ENCODE results near the gene ETFBKMT.
"Not testable (repeated sequence)": the region's sequence is repeated elsewhere in the genome, so short reads cannot be mapped to it uniquely, and the experiment has no call there.

ETFBKMT gene

DNA sequence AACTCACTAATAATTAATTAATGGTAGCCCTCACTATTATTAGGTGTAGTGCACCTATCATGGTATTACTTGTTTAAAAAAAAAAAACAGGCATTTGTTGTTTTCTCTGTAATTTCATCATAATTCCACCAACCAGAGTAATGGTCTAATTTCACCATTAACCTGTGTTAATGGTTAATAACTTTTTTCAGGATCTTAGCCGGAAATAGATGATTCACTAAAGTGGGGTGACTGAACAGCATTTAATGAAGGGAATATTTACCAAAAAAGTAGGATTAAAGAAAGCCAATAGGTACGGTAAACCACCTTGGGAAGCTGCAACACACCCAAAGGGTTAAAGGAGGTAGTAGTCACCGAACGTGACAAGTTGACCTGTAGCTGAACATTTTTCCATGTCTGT lies 13.0 kb downstream of the ETFBKMT start:
- TF ChIP-seq, protein P1, sequence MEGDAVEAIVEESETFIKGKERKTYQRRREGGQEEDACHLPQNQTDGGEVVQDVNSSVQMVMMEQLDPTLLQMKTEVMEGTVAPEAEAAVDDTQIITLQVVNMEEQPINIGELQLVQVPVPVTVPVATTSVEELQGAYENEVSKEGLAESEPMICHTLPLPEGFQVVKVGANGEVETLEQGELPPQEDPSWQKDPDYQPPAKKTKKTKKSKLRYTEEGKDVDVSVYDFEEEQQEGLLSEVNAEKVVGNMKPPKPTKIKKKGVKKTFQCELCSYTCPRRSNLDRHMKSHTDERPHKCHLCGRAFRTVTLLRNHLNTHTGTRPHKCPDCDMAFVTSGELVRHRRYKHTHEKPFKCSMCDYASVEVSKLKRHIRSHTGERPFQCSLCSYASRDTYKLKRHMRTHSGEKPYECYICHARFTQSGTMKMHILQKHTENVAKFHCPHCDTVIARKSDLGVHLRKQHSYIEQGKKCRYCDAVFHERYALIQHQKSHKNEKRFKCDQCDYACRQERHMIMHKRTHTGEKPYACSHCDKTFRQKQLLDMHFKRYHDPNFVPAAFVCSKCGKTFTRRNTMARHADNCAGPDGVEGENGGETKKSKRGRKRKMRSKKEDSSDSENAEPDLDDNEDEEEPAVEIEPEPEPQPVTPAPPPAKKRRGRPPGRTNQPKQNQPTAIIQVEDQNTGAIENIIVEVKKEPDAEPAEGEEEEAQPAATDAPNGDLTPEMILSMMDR (IDR thresholded peaks at IDR 0.05; ENCODE audit: insufficient read depth, low read depth, low read length, missing control alignments) = no peak
- no peak overlapping the region for H3K4me3 ChIP-seq (ENCODE audit: low read depth, low read length)
- DNase-seq (ENCODE audit: low read depth) = no peak

DNA sequence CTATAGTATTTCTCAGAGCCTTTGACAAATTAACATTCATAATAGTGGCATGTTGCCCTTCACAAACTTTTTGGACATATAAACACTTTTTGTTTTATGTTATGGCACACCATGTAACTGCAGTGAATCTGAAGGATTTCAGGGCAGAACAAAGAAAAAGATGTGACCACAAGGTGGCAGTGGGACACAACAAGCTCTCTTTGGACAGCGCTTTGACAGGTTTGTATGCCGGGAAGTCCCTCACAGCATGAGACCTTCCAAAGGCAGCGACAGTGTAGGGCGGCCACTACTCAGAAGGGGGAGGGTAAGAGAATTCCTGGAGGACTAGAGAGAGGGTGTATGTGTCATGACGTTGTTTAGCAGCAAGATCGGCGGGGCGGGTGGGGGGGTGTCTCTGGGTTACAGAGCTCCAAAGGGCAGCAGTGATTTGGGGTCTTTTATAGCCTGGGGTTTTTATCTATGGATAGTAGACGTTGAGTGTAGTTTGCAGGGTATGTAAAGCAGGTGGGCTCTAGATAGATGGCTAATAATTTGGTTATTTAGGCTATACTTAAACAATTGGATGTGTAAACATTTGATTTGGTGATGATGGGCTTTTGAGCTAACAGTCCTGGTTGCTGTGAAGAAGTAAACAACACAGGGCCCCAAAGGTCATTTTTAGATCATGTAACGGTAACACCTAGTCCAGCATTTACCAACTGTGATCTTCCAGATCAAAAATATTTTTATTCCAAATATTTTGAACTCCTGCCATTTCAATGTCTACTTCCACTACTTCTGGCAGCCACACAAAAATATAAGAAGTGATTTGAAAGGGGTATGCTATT lies 22.9 kb downstream of the ETFBKMT start:
- no peak overlapping the region for H3K4me3 ChIP-seq (ENCODE audit: low read depth, low read length)
- TF ChIP-seq, protein P1 (IDR thresholded peaks at IDR 0.05; ENCODE audit: insufficient read depth, low read depth, low read length, missing control alignments) = peak; percentile 81

DNA sequence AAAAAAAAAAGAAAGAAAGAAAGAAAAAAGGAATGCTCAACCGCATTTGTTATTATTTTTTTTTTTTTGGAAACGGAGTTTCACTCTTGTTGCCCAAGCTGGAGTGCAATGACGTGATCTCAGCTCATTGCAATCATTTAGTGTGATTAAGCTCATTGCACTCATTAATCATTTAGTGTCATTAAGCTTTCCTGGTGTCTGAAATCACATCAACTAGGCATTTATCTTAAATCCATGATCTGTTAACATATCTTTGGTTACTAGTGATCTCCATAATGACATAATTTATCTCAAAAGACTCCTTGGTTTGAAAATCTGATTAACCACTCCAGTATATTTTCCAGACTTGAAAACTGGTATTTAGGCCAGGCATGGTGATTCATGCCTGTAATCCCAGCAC lies 26.3 kb downstream of the ETFBKMT start:
- no peak overlapping the region for H3K4me3 ChIP-seq (ENCODE audit: low read depth, low read length)
- TF ChIP-seq, protein P1 (IDR thresholded peaks at IDR 0.05; ENCODE audit: insufficient read depth, low read depth, low read length, missing control alignments) = no peak
- no peak for DNase-seq (ENCODE audit: low read depth)

More for the DNA sequence above, 22.9 kb downstream of the ETFBKMT start:
- DNase-seq (ENCODE audit: low read depth) = peak; percentile 94

DNA sequence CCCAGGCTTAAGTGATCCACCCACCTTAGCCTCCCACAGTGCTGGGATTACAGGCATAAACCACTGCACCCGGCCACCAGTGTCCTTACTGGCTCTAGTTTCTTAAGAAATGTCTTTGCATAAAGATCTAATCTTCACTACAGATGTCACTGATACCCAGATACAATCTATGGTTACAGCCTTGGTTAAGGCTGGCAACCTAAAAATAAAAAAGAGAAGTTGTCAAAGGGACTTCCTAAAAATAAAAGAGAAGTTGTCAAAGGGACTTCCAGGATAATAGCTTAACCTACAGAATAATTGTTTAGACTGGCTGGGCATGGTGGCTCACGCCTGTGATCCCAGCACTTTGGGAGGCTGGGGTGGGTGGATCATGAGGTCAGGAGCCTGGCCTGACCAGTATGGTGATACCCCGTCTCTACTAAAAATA lies 27.6 kb downstream of the ETFBKMT start:
- peak; percentile 53 for DNase-seq (ENCODE audit: low read depth)
- TF ChIP-seq, protein P1 (IDR thresholded peaks at IDR 0.05; ENCODE audit: insufficient read depth, low read depth, low read length, missing control alignments) = no peak
- H3K4me3 ChIP-seq (ENCODE audit: low read depth, low read length) = no peak overlapping the region

DNA sequence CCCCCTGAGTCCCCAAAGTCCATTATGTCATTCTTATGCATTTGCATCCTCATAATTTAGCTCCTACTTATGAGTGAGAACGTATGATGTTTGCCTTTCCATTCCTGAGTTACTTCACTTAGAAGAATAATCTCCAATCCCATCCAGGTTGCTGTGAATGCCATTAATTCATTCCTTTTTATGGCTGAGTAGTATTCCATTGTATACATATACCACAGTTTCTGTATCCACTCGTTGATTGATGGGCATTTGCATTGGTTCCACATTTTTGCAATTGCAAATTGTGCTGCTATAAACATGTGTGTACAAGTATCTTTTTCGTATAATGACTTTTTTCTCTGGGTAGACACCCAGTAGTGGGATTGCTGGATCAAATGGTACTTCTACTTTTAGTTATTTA lies 30.4 kb downstream of the ETFBKMT start:
- not testable (repeated sequence) for H3K4me3 ChIP-seq (ENCODE audit: low read depth, low read length); DNase-seq (ENCODE audit: low read depth)

DNA sequence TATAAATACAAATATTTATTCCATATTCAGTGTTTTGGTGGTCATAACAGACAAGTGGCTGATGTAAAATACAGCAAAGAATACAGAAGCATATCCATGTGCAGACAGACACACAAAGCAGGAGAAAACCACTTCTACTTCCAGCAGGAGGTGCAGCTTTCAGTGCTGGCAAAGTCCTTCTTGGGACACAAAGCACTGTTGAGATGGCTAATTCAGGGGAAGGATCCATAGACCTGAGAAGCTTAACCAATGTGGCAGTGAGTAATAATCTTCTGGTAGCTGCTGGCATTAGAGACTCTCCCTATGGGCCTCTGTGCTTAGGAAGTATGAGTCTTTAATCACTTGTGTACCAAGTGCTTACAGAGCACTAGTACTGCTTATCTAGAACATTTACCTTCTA lies 42.6 kb downstream of the ETFBKMT start:
- H3K4me3 ChIP-seq (ENCODE audit: low read depth, low read length) = no peak overlapping the region
- TF ChIP-seq, protein P1 (IDR thresholded peaks at IDR 0.05; ENCODE audit: insufficient read depth, low read depth, low read length, missing control alignments) = no peak
- no peak for DNase-seq (ENCODE audit: low read depth)

DNA sequence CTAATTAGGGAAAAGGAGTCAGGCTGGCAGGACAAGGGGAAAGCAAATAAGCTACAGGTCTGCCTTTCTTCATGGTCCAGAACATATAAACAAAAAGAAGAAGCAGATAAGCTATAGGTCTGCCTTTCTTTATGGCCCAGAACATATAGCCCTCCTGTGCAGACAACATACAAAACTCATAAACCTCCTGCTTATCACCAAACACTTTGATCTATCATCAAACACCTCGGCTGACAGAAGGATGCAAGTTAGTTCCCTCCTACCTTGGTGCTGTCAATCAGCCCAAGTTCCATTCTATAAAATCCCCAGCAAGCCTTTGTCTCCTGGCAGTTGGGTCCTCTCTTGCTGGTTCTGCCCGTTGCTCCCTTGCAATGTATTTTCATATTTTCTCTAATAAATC lies 46.1 kb downstream of the ETFBKMT start:
- TF ChIP-seq, protein P1 (IDR thresholded peaks at IDR 0.05; ENCODE audit: insufficient read depth, low read depth, low read length, missing control alignments) = no peak
- H3K4me3 ChIP-seq (ENCODE audit: low read depth, low read length) = no peak overlapping the region
- DNase-seq (ENCODE audit: low read depth) = no peak

DNA sequence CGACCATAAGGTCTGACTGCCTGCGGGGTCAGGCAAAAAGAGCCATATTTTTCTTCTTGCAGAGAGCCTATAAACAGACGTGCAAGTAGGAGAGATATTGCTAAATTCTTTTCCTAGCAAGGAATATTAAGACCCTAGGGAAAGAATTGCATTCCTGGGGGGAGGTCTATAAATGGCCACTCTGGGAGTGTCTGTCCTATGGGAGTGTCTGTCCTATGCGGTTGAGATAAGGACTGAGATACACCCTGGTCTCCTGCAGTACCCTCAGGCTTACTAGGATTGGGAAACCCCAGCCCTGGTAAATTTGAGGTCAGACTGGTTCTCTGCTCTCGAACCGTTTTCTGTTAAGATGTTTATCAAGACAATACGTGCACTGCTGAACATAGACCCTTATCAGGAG lies 48.6 kb downstream of the ETFBKMT start:
- not testable (repeated sequence) for DNase-seq (ENCODE audit: low read depth); H3K4me3 ChIP-seq (ENCODE audit: low read depth, low read length)

All from GM12865 (cell line).